Esophagus squamous epithelium (tissue), 4 donors: ENCODE results near the gene EFCAB5.

Source experiments
- POLR2A ChIP-seq, 4 donors: fragments of 450-650 bp; IDR thresholded peaks; one replicate each; pipeline ENCODE4 v1.6.1; 2017; ENCODE audit warnings: antibody characterized with exemption in 4 of 4, mild to moderate bottlenecking in 4 of 4, moderate library complexity in 3 of 4
- TF ChIP-seq, protein P1 (sequence below), 6 experiments: fragments of 450-650 bp in 4 of 6; fragments of 200-600 bp in 2 of 6; sonication (generic) in 2 of 6; IDR thresholded peaks; one replicate each; pipeline ENCODE4 v1.5.1; 2016 to 2019; ENCODE audit warnings: antibody characterized with exemption in 6 of 6, mild to moderate bottlenecking in 4 of 6, moderate library complexity in 4 of 6

DNA sequence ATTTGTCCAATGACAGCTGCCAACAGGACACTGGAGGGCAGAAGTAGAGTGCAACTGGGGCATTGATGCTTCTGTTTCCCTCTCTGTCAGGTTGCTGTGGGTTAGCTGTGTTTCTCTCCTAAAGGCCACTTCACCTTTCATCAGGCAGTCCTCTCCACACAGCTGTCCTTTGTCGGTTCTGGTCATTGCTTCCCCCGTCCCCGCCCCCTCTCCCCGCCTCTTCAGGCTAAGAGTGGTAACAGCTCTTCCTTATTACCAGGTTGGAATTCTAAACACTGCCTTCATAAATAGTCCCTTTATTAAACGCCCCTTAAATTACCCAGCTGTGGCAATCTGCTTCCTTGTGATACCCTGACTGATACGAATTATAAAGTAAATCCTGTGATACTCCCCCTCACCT lies 143.4 kb downstream of the EFCAB5 start:
- no peak for TF ChIP-seq POLR2A (IDR thresholded peaks at IDR 0.05)
- TF ChIP-seq, protein P1, sequence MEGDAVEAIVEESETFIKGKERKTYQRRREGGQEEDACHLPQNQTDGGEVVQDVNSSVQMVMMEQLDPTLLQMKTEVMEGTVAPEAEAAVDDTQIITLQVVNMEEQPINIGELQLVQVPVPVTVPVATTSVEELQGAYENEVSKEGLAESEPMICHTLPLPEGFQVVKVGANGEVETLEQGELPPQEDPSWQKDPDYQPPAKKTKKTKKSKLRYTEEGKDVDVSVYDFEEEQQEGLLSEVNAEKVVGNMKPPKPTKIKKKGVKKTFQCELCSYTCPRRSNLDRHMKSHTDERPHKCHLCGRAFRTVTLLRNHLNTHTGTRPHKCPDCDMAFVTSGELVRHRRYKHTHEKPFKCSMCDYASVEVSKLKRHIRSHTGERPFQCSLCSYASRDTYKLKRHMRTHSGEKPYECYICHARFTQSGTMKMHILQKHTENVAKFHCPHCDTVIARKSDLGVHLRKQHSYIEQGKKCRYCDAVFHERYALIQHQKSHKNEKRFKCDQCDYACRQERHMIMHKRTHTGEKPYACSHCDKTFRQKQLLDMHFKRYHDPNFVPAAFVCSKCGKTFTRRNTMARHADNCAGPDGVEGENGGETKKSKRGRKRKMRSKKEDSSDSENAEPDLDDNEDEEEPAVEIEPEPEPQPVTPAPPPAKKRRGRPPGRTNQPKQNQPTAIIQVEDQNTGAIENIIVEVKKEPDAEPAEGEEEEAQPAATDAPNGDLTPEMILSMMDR (IDR thresholded peaks at IDR 0.05), result no peak
